ENCODE results near the gene NMNAT3. TPM values are rescaled to one million over a fixed set of nuclear protein-coding genes. Genes with fewer than 3 reads are reported as not detected.

The NMNAT3 gene
- total RNA-seq, 2 donors from 2014 or later = 1.2 to 1.6 TPM

DNA sequence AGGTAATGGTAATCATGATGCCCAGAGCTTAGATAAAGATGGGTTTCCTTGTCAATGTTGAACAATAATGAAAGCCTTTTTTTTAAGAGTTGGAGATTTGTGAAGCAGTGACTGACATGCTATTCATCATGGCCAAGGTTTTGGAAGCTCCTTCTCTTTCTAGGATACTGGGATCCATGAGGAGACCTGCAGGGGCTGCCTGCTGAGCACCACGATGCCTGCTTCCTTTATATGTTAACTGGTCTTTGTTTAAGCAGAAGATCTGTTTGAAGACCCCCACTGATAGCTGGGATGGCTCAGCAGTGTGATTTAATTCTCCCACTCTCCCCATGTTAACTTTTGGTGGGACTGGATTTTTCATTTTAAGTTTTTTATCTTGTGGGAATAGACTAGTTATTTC lies 154.1 kb downstream of the NMNAT3 start:
- no peak overlapping the region for H3K27ac ChIP-seq (ENCODE audit: low read depth, low read length)
- H3K36me3 ChIP-seq (ENCODE audit: control insufficient read depth, insufficient read depth, low read length) = no peaks in the 10 kb centered on the region
- H3K27me3 ChIP-seq (ENCODE audit: control insufficient read depth, insufficient read depth, low read length, poor library complexity, severe bottlenecking) = no peaks in the 10 kb centered on the region
- H3K4me3 ChIP-seq (ENCODE audit: low read length) = no peak overlapping the region
- Mint-ChIP-seq H3K36me3 (ENCODE audit: low read depth) (peaks cover 9% of the 10 kb centered on the region), H3K27me3 (ENCODE audit: insufficient read depth) (peaks cover 2% of the 10 kb centered on the region), H3K27ac (peak overlapping the region; percentile 18), H3K9me3 (no peaks in the 10 kb centered on the region), H3K4me1 (peaks cover 30% of the 10 kb centered on the region), H3K4me3 (no peak overlapping the region)
- WGBS, 2 experiments (ENCODE audit: insufficient coverage in 1 of 2, insufficient read length in 1 of 2) = 11% methylated on average over 1 of the region's 1 CpG; no CpG with 5 or more reads in 1 of the 2 experiments
- peak; percentile 71 for DNase-seq
- H3K9ac ChIP-seq (ENCODE audit: extremely low read depth, low read length, poor library complexity, severe bottlenecking) = no peak overlapping the region
- H3K4me1 ChIP-seq (ENCODE audit: control insufficient read depth, insufficient read depth, low read length) = peaks cover 8% of the 10 kb centered on the region
- TF ChIP-seq, protein P1, sequence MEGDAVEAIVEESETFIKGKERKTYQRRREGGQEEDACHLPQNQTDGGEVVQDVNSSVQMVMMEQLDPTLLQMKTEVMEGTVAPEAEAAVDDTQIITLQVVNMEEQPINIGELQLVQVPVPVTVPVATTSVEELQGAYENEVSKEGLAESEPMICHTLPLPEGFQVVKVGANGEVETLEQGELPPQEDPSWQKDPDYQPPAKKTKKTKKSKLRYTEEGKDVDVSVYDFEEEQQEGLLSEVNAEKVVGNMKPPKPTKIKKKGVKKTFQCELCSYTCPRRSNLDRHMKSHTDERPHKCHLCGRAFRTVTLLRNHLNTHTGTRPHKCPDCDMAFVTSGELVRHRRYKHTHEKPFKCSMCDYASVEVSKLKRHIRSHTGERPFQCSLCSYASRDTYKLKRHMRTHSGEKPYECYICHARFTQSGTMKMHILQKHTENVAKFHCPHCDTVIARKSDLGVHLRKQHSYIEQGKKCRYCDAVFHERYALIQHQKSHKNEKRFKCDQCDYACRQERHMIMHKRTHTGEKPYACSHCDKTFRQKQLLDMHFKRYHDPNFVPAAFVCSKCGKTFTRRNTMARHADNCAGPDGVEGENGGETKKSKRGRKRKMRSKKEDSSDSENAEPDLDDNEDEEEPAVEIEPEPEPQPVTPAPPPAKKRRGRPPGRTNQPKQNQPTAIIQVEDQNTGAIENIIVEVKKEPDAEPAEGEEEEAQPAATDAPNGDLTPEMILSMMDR (conservative IDR thresholded peaks at IDR 0.05) = no peak
- no peaks in the 10 kb centered on the region for H3K9me3 ChIP-seq (ENCODE audit: control insufficient read depth, low read length)

DNA sequence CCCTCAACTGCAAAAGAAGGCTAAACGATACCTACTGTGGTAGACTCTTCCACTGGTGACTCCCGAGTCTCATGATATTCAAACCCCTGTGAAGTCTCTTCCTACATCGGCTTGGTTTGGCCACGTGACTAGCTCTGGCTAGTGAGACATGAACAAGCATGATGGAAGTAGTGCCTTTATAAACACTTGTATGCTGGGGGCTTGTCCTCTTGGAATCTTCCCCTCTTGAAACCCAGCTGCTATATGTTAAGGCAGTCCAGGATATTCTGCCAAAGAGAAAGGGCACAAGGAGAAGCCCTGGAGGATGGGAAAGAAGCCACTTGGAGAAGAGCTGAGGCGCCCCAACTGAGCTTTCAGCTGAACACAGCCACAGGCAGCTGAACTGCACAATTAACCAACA lies 154.6 kb downstream of the NMNAT3 start:
- DNase-seq = no peak
- Histone ChIP-seq H3K4me3 (ENCODE audit: low read length) (no peak overlapping the region), H3K36me3 (ENCODE audit: control insufficient read depth, insufficient read depth, low read length) (no peaks in the 10 kb centered on the region), H3K4me1 (ENCODE audit: control insufficient read depth, insufficient read depth, low read length) (peaks cover 8% of the 10 kb centered on the region), H3K27ac (ENCODE audit: low read depth, low read length) (no peak overlapping the region), H3K9me3 (ENCODE audit: control insufficient read depth, low read length) (no peaks in the 10 kb centered on the region), H3K9ac (ENCODE audit: extremely low read depth, low read length, poor library complexity, severe bottlenecking) (no peak overlapping the region), H3K27me3 (ENCODE audit: control insufficient read depth, insufficient read depth, low read length, poor library complexity, severe bottlenecking) (no peaks in the 10 kb centered on the region)
- H3K27me3 Mint-ChIP-seq (ENCODE audit: insufficient read depth) = peaks cover 2% of the 10 kb centered on the region
- no peaks in the 10 kb centered on the region for H3K9me3 Mint-ChIP-seq
- H3K4me1 Mint-ChIP-seq = peaks cover 30% of the 10 kb centered on the region
- 94 to 100% methylated on average over 4 to 5 of the region's 5 CpGs for WGBS, 2 experiments (ENCODE audit: insufficient coverage in 1 of 2, insufficient read length in 1 of 2)
- H3K36me3 Mint-ChIP-seq (ENCODE audit: low read depth) = peaks cover 9% of the 10 kb centered on the region
- no peak overlapping the region for H3K4me3 Mint-ChIP-seq
- TF ChIP-seq, protein P1 (conservative IDR thresholded peaks at IDR 0.05) = no peak
- H3K27ac Mint-ChIP-seq = no peak overlapping the region

DNA sequence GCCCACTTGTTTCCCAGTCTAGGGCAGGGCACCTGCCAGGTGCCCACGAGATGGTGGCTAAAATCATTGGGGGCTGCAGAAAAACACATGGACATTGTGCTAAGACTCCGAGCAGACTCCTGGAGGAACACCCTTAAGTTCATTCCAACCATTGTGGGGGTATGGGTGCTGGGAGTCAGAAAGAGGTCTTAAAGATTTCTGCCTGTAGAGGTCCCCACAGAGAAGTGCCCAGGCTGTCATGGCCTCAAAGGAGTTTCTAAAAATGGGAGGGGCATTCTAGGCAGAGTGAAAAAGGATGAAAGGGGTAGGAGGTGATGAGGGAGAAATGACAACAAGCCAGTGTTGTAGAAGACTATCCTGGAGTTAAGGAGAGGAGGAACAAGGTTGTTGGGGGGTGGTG lies 155.4 kb downstream of the NMNAT3 start:
- Histone ChIP-seq H3K36me3 (ENCODE audit: control insufficient read depth, insufficient read depth, low read length) (no peaks in the 10 kb centered on the region), H3K27me3 (ENCODE audit: control insufficient read depth, insufficient read depth, low read length, poor library complexity, severe bottlenecking) (no peaks in the 10 kb centered on the region), H3K9me3 (ENCODE audit: control insufficient read depth, low read length) (no peaks in the 10 kb centered on the region), H3K4me1 (ENCODE audit: control insufficient read depth, insufficient read depth, low read length) (peaks cover 8% of the 10 kb centered on the region), H3K27ac (ENCODE audit: low read depth, low read length) (no peak overlapping the region), H3K9ac (ENCODE audit: extremely low read depth, low read length, poor library complexity, severe bottlenecking) (no peak overlapping the region), H3K4me3 (ENCODE audit: low read length) (no peak overlapping the region)
- TF ChIP-seq, protein P1 (conservative IDR thresholded peaks at IDR 0.05) = peak; percentile 62
- H3K27me3 Mint-ChIP-seq (ENCODE audit: insufficient read depth) = peaks cover 2% of the 10 kb centered on the region
- peak; percentile 63 for DNase-seq
- H3K9me3 Mint-ChIP-seq = no peaks in the 10 kb centered on the region
- peaks cover 12% of the 10 kb centered on the region for H3K36me3 Mint-ChIP-seq (ENCODE audit: low read depth)
- peaks cover 30% of the 10 kb centered on the region for H3K4me1 Mint-ChIP-seq
- 41% methylated on average over 2 of the region's 2 CpGs; no CpG with 5 or more reads in 1 of the 2 experiments for WGBS, 2 experiments (ENCODE audit: insufficient coverage in 1 of 2, insufficient read length in 1 of 2)
- no peak overlapping the region for H3K4me3 Mint-ChIP-seq
- H3K27ac Mint-ChIP-seq = no peak overlapping the region
